GM19467 (cell line): Measurements from ENCODE around the gene RMND1.
"Not testable (repeated sequence)": the region's sequence is repeated elsewhere in the genome, so short reads cannot be mapped to it uniquely, and the experiment has no call there.

ENCODE experiments used
- ATAC-seq: cut with Tn5 transposase; IDR thresholded peaks from one replicate; pipeline ENCODE4 v1.9.1; 2021; ENCODE audit warnings: mild to moderate bottlenecking, moderate library complexity; ENCODE audit not compliant: unreplicated experiment

Gene RMND1

GRCh38 chr6:151452750-151453427 is 963 bp upstream of the RMND1 start:
- no peak for ATAC-seq

- ATAC-seq, result no peak
These were observed 443 bp downstream of the RMND1 start for GRCh38 chr6:151451417-151451949.

DNA sequence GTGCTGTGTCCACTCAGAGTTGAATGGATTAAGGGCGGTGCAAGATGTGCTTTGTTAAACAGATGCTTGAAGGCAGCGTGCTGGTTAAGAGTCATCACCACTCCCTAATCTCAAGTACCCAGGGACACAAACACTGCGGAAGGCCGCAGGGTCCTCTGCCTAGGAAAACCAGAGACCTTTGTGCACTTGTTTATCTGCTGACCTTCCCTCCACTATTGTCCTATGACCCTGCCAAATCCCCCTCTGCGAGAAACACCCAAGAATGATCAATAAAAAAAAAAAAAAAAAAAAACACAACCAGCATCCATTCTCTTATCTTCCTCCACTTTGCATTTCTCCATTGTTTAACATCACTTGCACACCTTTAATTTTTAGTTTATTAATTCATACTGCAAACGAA is 998 bp downstream of the RMND1 start:
- ATAC-seq, result not testable (repeated sequence)

GRCh38 chr6:151448623-151449022 is 3.3 kb downstream of the RMND1 start:
- ATAC-seq, result no peak

GRCh38 chr6:151447237-151447636 is 4.7 kb downstream of the RMND1 start:
- ATAC-seq, result no peak

DNA sequence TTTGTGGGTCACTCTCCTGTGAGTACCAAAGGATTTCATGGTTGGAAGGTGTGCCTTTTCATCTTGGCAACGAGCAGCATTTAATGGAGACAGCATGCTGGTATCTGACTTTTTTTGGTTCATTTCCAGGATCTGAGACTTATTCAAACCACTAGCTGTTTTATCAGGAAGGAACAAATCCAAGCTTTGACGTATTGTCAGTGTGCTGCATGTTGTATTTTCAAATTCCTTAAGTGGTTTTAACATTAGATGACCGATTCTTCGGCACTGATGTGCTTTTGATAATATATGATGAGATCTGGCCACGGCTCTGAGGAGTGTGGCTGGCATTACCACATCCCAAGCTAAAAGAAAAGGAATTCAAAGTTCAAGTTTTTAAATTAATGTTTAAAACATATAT is 6.4 kb downstream of the RMND1 start:
- no peak for ATAC-seq

GRCh38 chr6:151443911-151444621 is 7.9 kb downstream of the RMND1 start:
- no peak for ATAC-seq

GRCh38 chr6:151443454-151443853 is 8.5 kb downstream of the RMND1 start:
- no peak for ATAC-seq

DNA sequence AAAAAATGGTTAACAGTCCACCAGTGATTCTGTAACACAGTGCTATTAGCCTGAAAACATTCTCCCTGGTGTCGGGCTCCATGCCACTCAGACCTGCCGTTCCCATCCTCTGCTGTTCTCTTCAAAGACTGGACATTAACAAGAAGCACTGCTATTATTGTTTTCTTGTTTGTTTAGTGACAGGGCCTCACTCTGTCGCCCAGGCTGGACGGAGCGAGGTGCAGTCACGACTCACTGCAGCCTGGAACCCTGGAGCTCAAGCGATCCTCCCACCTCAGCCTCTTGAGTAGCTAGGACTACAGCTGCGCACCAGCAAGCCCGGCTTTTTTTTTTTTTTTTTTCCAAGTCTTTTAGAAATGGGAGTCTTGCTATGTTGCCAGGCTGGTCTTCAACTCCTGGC is 9.6 kb downstream of the RMND1 start:
- no peak for ATAC-seq

GRCh38 chr6:151441390-151442166 is 10.3 kb downstream of the RMND1 start:
- no peak for ATAC-seq

DNA sequence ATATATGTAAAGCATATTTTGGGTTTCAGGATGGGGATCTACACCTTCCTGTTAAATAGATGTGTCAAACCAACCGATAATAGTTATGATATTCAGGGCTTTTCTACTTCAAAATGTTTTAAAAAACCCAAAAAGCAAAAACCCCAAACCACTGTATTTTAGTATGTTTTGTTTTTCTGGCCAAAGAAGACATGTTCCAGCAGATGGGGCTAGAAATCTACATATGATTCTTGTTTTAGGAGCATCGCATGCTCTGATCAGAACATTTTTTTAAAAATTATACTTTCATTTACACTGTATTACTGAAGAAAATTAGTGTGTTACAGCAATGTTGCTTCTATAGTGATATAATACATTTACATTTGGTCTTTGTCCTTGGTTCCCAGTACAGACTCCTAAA is 11.0 kb downstream of the RMND1 start:
- ATAC-seq, result no peak

GRCh38 chr6:151440498-151440897 is 11.4 kb downstream of the RMND1 start:
- ATAC-seq, result no peak

- no peak for ATAC-seq
These were observed 14.5 kb downstream of the RMND1 start for GRCh38 chr6:151437401-151437800.

GRCh38 chr6:151436802-151437201 is 15.1 kb downstream of the RMND1 start:
- ATAC-seq, result no peak

DNA sequence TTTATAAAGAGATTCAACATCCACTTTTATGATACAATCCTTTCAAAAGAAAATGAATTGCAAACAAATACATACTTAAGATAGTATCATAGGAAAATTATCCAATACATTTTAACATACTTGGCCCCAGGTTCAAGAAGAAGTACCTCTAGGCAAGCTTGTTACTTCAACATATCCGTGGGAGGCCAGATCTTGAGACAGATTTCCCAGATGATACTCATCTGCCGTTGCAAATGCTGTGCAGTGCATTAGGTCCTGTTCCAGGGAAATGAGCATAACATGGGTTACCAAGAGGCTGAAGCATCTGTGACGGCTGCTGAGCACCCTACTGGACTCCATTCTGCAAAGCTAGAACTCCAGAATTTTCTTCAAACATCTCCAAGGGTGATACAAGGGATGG is 15.6 kb downstream of the RMND1 start:
- no peak for ATAC-seq

GRCh38 chr6:151434369-151434768 is 17.6 kb downstream of the RMND1 start:
- peak; percentile 76 for ATAC-seq

- ATAC-seq, result no peak
These were observed 19.3 kb downstream of the RMND1 start for GRCh38 chr6:151432651-151433050.

- no peak for ATAC-seq
These were observed 20.6 kb downstream of the RMND1 start for GRCh38 chr6:151431337-151431736.

GRCh38 chr6:151430886-151431285 is 21.0 kb downstream of the RMND1 start:
- no peak for ATAC-seq

DNA sequence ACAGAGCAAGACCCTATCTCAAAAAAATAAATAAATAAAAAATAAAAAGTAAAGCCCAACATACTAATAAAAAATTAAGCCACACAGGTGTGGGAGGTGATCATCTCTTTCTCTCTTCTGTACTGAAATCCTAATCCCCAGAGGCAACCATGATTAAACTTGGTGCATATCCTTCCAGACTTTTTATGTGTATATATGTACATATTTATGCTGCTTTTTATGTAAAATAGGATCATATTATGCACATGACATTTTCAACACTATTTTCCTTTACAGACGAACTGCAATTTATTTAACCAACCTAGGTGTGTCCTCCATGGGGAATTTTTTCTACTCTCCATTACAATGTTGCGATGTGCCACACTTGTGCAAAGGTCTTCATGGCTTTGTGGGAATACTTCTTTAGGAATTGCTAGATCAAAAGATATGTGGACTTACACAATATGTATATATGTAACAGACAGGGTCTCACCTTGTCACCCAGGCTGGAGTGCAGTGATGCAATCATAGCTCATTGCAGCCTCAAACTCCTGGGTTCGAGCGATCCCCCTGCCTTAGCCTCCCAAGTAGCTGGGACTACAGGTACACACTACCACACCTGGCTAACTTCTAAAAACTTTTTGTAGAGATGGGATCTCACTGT is 23.7 kb downstream of the RMND1 start:
- ATAC-seq, result no peak

GRCh38 chr6:151425561-151425960 is 26.4 kb downstream of the RMND1 start:
- ATAC-seq, result no peak
